Endothelial cell of umbilical vein (primary cell): ENCODE data around the gene NIF3L1. TPM values are rescaled to one million over a fixed set of nuclear protein-coding genes. Genes with fewer than 3 reads are reported as not detected.

Experiments used
- BruUV-seq: library from RNA; stranded (reverse); fragments of 400-500 nt; replicated peaks from 2 replicates; lab custom pipeline; 2021; lab: Mats Ljungman, UMichigan
- CTCF ChIA-PET: fragments of 300-600, 350-600 bp; sonication (Branson Sonifier 250); formaldehyde crosslinking; loops from one replicate; lab custom pipeline; 2021; ENCODE audit warnings: antibody characterized with exemption, inconsistent platforms; lab: Charles Lee
- POLR2A ChIA-PET: fragments of 300-600, 350-600 bp; sonication (Branson Sonifier 250); formaldehyde crosslinking; loops from one replicate; lab custom pipeline; 2021; ENCODE audit warnings: antibody characterized with exemption, inconsistent platforms; lab: Charles Lee
- DNase-seq: peaks from one replicate; pipeline ENCODE4 v3.0.0-alpha.2; 2011; ENCODE audit warnings: low read depth, low spot score
- FAIRE-seq: peaks from 2 replicates; lab custom pipeline; 2011; peaks lifted over from hg19 to GRCh38; lab: Jason Lieb, UNC
- H2AFZ ChIP-seq: 2 replicates; pipeline ENCODE4 v1.6.0; 2012; ENCODE audit warnings: low read depth, low read length, control low read depth, inconsistent platforms
- H3K27ac ChIP-seq: 2 replicates; pipeline ENCODE4 v1.5.1; 2011; ENCODE audit warnings: low read depth, mild to moderate bottlenecking, control low read depth, low read length, moderate library complexity; ENCODE audit not compliant: insufficient read depth
- H3K27me3 ChIP-seq, 2 experiments: 2 replicates each; pipeline versions ENCODE4 v1.6.0 to v1.6.1; 2011; ENCODE audit warnings: low read length in 2 of 2, mixed read lengths in 1 of 2; ENCODE audit not compliant: control insufficient read depth in 2 of 2, insufficient read depth in 2 of 2
- H3K36me3 ChIP-seq, 2 experiments: 2 replicates in 1 of 2; 3 replicates in 1 of 2; pipeline ENCODE4 v1.5.1; 2011; ENCODE audit warnings: low read length in 2 of 2, mild to moderate bottlenecking in 1 of 2, moderate library complexity in 1 of 2; ENCODE audit not compliant: control insufficient read depth in 2 of 2, insufficient read depth in 2 of 2; ENCODE audit errors: extremely low read depth in 1 of 2
- H3K4me1 ChIP-seq: 3 replicates; pipeline ENCODE4 v1.5.1; 2011; ENCODE audit warnings: mild to moderate bottlenecking, low read length; ENCODE audit not compliant: control insufficient read depth, insufficient read depth; ENCODE audit errors: extremely low read depth
- H3K4me2 ChIP-seq: 2 replicates; pipeline ENCODE4 v1.6.1; 2011; ENCODE audit warnings: low read length, control low read depth, mixed read lengths; ENCODE audit not compliant: insufficient read depth
- H3K4me3 ChIP-seq, 3 experiments: fragments of 200-600 bp in 1 of 3; sonication (generic), shearing (Covaris generic) in 1 of 3; replicated peaks in 1 of 3; 2 replicates each; pipeline ENCODE4 v1.5.1; 2011 to 2016; ENCODE audit warnings: control low read depth in 3 of 3, low read length in 3 of 3, mild to moderate bottlenecking in 2 of 3, inconsistent platforms in 1 of 3, low read depth in 1 of 3, moderate library complexity in 1 of 3; ENCODE audit not compliant: insufficient read depth in 1 of 3
- H3K79me2 ChIP-seq: 2 replicates; pipeline ENCODE4 v1.6.0; 2012; ENCODE audit warnings: low read length, inconsistent platforms; ENCODE audit not compliant: control insufficient read depth, insufficient read depth
- H3K9ac ChIP-seq: replicated peaks from 2 replicates; pipeline ENCODE3; 2011; ENCODE audit warnings: low read length, control low read depth; ENCODE audit not compliant: insufficient read depth; ENCODE audit errors: extremely low read depth
- H3K9me1 ChIP-seq: replicated peaks from 3 replicates; pipeline ENCODE4 v1.6.0; 2011; ENCODE audit warnings: mild to moderate bottlenecking, low read length; ENCODE audit not compliant: control insufficient read depth, insufficient read depth; ENCODE audit errors: extremely low read depth
- H3K9me3 ChIP-seq: replicated peaks from 2 replicates; pipeline ENCODE4 v1.5.1; 2012; ENCODE audit warnings: low read length, inconsistent platforms; ENCODE audit not compliant: control insufficient read depth, insufficient read depth
- H4K20me1 ChIP-seq: replicated peaks from 2 replicates; pipeline ENCODE3; 2011; ENCODE audit warnings: mild to moderate bottlenecking, low read length; ENCODE audit not compliant: control insufficient read depth, insufficient read depth; ENCODE audit errors: extremely low read depth
- EZH2 ChIP-seq: IDR thresholded peaks from 2 replicates; pipeline ENCODE4 v1.6.1; 2012; ENCODE audit warnings: borderline replicate concordance, low read depth, mild to moderate bottlenecking, moderate library complexity, low read length, inconsistent platforms; ENCODE audit not compliant: severe bottlenecking
- FOS ChIP-seq: IDR thresholded peaks from 2 replicates; pipeline ENCODE4 v1.6.1; 2011; ENCODE audit warnings: mild to moderate bottlenecking, low read length, moderate library complexity, borderline replicate concordance; ENCODE audit not compliant: insufficient read depth
- GATA2 ChIP-seq: IDR thresholded peaks from 2 replicates; pipeline ENCODE4 v1.7.0; 2011; ENCODE audit warnings: low read depth, mild to moderate bottlenecking, moderate library complexity, mixed read lengths, low read length; ENCODE audit not compliant: insufficient read length, insufficient read depth
- JUN ChIP-seq: IDR thresholded peaks from 2 replicates; pipeline ENCODE4 v1.6.1; 2011; ENCODE audit warnings: borderline replicate concordance, low read depth; ENCODE audit not compliant: insufficient read length, insufficient read depth
- MYC ChIP-seq: IDR thresholded peaks from one replicate; pipeline ENCODE4 v1.6.1; 2011; ENCODE audit warnings: mild to moderate bottlenecking, low read depth, low read length
- POLR2A ChIP-seq: IDR thresholded peaks from 2 replicates; pipeline ENCODE4 v1.6.1; 2012; ENCODE audit warnings: low read depth, mild to moderate bottlenecking, control low read depth, low read length
- POLR2AphosphoS5 ChIP-seq: IDR thresholded peaks from 2 replicates; pipeline ENCODE4 v1.6.1; 2012; ENCODE audit warnings: low read depth, mild to moderate bottlenecking, control low read depth, low read length, moderate library complexity; ENCODE audit not compliant: insufficient read depth
- dilution Hi-C: fragments of 300-500 bp; cut with MboI; formaldehyde crosslinking; loops from one replicate; pipeline ENCODE4 v1.15.0; 2019; ENCODE audit warnings: low sequenced_read_pairs; ENCODE audit not compliant: extremely low pct_ligation_motif_present
- intact Hi-C: fragments of 100-400 bp; cut with micrococcal nuclease; formaldehyde crosslinking; loops from one replicate; pipeline ENCODE4 v1.10.0; 2022
- polyA plus RNA-seq, 4 experiments: library from polyadenylated mRNA; depleted of rRNA in 3 of 4; stranded (reverse) in 3 of 4; unstranded in 1 of 4; fragments of >200 nt; gene quantifications; 2 replicates each; pipeline versions ENCODE4 v1.2.1 to v1.2.3, GENCODE V29; 2011 to 2012; ENCODE audit warnings: missing spikeins in 1 of 4
- total RNA-seq: library from RNA; stranded (reverse); gene quantifications from 2 replicates; pipeline ENCODE4 v1.2.3, GENCODE V29; 2021
- TF ChIP-seq, protein P1 (sequence below): IDR thresholded peaks from 2 replicates; pipeline ENCODE4 v1.6.1; 2011; ENCODE audit not compliant: insufficient read depth, insufficient read length
- TF ChIP-seq, protein P2 (sequence below), 2 donors: IDR thresholded peaks; 1 replicate in 1 of 2; 2 replicates in 1 of 2; pipeline ENCODE4 v1.5.1; 2011; ENCODE audit warnings: low read length in 2 of 2, mild to moderate bottlenecking in 2 of 2, moderate library complexity in 2 of 2, control low read depth in 1 of 2, inconsistent platforms in 1 of 2, low read depth in 1 of 2; ENCODE audit not compliant: insufficient read depth in 1 of 2; ENCODE audit errors: extremely low read depth in 1 of 2

NIF3L1 gene
- total and polyA plus RNA-seq, 2 donors (not counting 3 experiments of a cell fraction or from before 2014, with no cell fraction given) = 16.3 to 37.5 TPM

DNA sequence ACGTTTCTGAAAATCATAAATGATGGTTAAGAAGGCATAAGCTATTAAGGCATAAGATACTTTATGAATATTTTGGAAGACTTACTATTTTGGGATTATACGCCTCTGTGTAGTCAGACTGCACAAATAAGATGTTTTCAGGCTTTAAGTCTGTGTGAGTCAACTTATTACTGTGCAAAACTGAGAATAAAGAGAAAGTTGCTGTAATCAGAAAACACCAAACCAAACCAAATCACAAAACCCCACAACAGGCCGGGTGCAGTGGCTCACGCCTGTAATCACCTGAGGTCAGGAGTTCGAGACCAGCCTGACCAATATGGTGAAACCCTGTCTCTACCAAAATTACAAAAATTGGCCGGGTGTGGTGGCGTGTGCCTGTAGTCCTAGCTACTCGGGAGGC, 32.4 kb upstream of the NIF3L1 start:
- Histone ChIP-seq H3K9me1 (no peaks in the 10 kb centered on the region), H3K9ac (no peak overlapping the region), H3K4me2 (no peak overlapping the region), H4K20me1 (peaks cover 23% of the 10 kb centered on the region), H3K27ac (no peak overlapping the region), H3K79me2 (peaks cover 54% of the 10 kb centered on the region), H2AFZ (no peak overlapping the region), H3K9me3 (no peaks in the 10 kb centered on the region), H3K4me3 (no peak overlapping the region), H3K27me3 (no peaks in the 10 kb centered on the region), H3K4me1 (peaks cover 17% of the 10 kb centered on the region), H3K36me3 (peaks cover 53 to 55% of the 10 kb centered on the region in 2 experiments)
- intact Hi-C loops = no loop called here
- TF ChIP-seq POLR2AphosphoS5 = no peak
- ChIA-PET CTCF (no interaction called here), POLR2A (interaction anchor here (1.5 kb wide), 1 partner anchor 92 kb away, joined by 3 read pairs; no protein-coding TSS in a partner anchor)
- no TSS peak for BruUV-seq
- DNase-seq (no peak), FAIRE-seq (no peak)
- dilution Hi-C loops = no loop called here

DNA sequence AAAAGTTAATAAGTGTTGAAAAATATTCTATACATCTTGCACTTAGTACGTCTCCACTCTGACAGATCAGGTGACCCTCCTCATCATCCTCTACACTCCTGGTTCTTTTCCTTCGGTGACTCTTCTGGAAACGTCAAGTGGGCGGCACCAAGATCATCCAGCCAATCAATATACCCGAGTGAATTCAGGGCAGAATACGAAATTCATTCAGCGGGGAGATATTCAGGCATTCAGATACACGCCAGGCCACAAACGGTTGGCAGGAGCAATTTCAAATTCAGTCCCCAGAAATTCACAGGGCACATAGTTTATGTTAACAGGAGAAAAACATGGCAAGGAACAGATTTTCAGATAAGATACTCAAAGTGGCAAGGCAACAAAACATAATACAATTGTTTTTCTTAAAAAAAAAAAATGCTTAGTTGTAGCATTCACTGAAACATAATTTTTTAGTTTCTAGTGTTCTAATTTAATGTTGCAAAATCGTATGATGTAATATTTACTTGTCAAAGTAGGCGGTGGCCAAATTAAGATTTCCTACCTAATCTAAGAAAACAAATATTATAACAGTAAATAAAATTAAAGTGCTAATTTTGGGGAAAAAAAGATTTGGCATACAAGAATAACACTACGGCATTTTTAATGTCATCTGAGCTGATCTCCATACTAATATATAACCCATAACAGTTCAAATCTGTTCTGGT, 28.9 kb upstream of the NIF3L1 start:
- BruUV-seq = no TSS peak

More for the DNA sequence above, 28.9 kb upstream of the NIF3L1 start:
- peaks cover 23% of the 10 kb centered on the region for H3K4me1 ChIP-seq
- CTCF ChIA-PET = no interaction called here
- peaks cover 80% of the 10 kb centered on the region for H3K79me2 ChIP-seq
- peak; percentile 53 for FAIRE-seq
- TF ChIP-seq EZH2 = no peak
- TF ChIP-seq MYC = no peak
- TF ChIP-seq FOS = no peak
- TF ChIP-seq, protein P1, sequence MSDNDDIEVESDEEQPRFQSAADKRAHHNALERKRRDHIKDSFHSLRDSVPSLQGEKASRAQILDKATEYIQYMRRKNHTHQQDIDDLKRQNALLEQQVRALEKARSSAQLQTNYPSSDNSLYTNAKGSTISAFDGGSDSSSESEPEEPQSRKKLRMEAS = no peak
- no peak for TF ChIP-seq JUN
- TF ChIP-seq, protein P2, sequence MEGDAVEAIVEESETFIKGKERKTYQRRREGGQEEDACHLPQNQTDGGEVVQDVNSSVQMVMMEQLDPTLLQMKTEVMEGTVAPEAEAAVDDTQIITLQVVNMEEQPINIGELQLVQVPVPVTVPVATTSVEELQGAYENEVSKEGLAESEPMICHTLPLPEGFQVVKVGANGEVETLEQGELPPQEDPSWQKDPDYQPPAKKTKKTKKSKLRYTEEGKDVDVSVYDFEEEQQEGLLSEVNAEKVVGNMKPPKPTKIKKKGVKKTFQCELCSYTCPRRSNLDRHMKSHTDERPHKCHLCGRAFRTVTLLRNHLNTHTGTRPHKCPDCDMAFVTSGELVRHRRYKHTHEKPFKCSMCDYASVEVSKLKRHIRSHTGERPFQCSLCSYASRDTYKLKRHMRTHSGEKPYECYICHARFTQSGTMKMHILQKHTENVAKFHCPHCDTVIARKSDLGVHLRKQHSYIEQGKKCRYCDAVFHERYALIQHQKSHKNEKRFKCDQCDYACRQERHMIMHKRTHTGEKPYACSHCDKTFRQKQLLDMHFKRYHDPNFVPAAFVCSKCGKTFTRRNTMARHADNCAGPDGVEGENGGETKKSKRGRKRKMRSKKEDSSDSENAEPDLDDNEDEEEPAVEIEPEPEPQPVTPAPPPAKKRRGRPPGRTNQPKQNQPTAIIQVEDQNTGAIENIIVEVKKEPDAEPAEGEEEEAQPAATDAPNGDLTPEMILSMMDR (IDR thresholded peaks at IDR 0.05; ENCODE audit: extremely low read depth in 1 of 2, insufficient read depth in 1 of 2, low read depth in 1 of 2, low read length in 2 of 2) = no peak
- TF ChIP-seq POLR2AphosphoS5 = no peak
- no peak for TF ChIP-seq GATA2
- TF ChIP-seq POLR2A = no peak
- peaks cover 31 to 32% of the 10 kb centered on the region in 2 experiments for H3K36me3 ChIP-seq
- intact Hi-C loops = loop anchor here (5.0 kb wide), 1 partner anchor 93 kb away; no protein-coding TSS in a partner anchor
- DNase-seq = peak; percentile 49
- H3K27me3 ChIP-seq = no peaks in the 10 kb centered on the region
- H2AFZ ChIP-seq = no peak overlapping the region
- no peaks in the 10 kb centered on the region for H3K9me1 ChIP-seq
- dilution Hi-C loops = no loop called here
- H3K27ac ChIP-seq = no peak overlapping the region
- peak overlapping the region; percentile 63 for H3K9ac ChIP-seq
- peaks cover 17% of the 10 kb centered on the region for H4K20me1 ChIP-seq
- POLR2A ChIA-PET = no interaction called here
- peak overlapping the region in 1 of 3 experiments; percentile 20 for H3K4me3 ChIP-seq
- H3K9me3 ChIP-seq = no peaks in the 10 kb centered on the region
- peak overlapping the region; percentile 95 for H3K4me2 ChIP-seq
